ENCODE results near the gene TBL2. TPM values are rescaled to one million over a fixed set of nuclear protein-coding genes. Genes with fewer than 3 reads are reported as not detected.

Gene TBL2
- polyA plus RNA-seq, 3 donors, result 10.4 to 40.1 (median 26.2) TPM

- H3K27me3 ChIP-seq (ENCODE audit: control insufficient read depth in 2 of 2, insufficient read depth in 2 of 2, low read length in 2 of 2), result peaks cover 0 to 57% of the 10 kb centered on the region in 2 donors
- H3K36me3 Mint-ChIP-seq, result peaks cover under 1 to 2% of the 10 kb centered on the region in 2 donors
- peak overlapping the region in 1 of 2 donors; percentile 81 for H3K4me3 Mint-ChIP-seq
- H3K36me3 ChIP-seq (replicated peaks in 1 of 2; ENCODE audit: control insufficient read depth in 1 of 2, insufficient read depth in 2 of 2, low read length in 2 of 2), result no peaks in the 10 kb centered on the region
- intact Hi-C loops (cut with micrococcal nuclease), result loop anchor here (5.0 to 10.0 kb wide), 4 partner anchors 52 to 248 kb away; partner anchors contain the start of genes VPS37D (in 2 of the 2) and BCL7B (in 1 of the 2)
- no peak overlapping the region for H2AFZ ChIP-seq (ENCODE audit: insufficient read depth, low read depth, low read length, poor library complexity, severe bottlenecking)
- DNase-seq, result peak; percentile 37 to 51 (median 50)
- no peak overlapping the region for H3K9ac ChIP-seq (ENCODE audit: insufficient read depth, low read length, poor library complexity, severe bottlenecking)
- peak overlapping the region in 1 of 3 experiments; percentile 40 for H3K4me3 ChIP-seq (replicated peaks in 1 of 3; ENCODE audit: low read depth in 2 of 3, low read length in 3 of 3)
- H3K27ac Mint-ChIP-seq, result peak overlapping the region in 3 of 7 donors; percentile 11 to 72 (median 48)
- H3K4me1 ChIP-seq (ENCODE audit: control insufficient read depth in 1 of 2, insufficient read depth in 2 of 2, low read length in 2 of 2), result peaks cover 17 to 24% of the 10 kb centered on the region in 2 donors
- peaks cover 21% of the 10 kb centered on the region for H3K4me1 Mint-ChIP-seq
- 6% methylated on average over 24 of the region's 36 CpGs for WGBS (ENCODE audit: insufficient coverage)
- no peaks in the 10 kb centered on the region for H3K79me2 ChIP-seq (ENCODE audit: insufficient read depth, low read length)
- H3K9me3 Mint-ChIP-seq, result peaks cover 0 to 6% (median 2%) of the 10 kb centered on the region in 7 donors
- peaks cover 60 to 85% (median 78%) of the 10 kb centered on the region in 3 donors for H3K27me3 Mint-ChIP-seq (ENCODE audit: low read depth in 3 of 3)
- no peaks in the 10 kb centered on the region for H4K20me1 ChIP-seq (ENCODE audit: insufficient read depth, low read length)
- H3K27ac ChIP-seq (ENCODE audit: low read depth in 1 of 2, low read length in 2 of 2), result no peak overlapping the region
- peak overlapping the region; percentile 52 for H3K4me2 ChIP-seq (replicated peaks; ENCODE audit: extremely low read depth, low read length, poor library complexity, severe bottlenecking)
- TF ChIP-seq CTCF (IDR thresholded peaks at IDR 0.05), result peak; percentile 99
- no peaks in the 10 kb centered on the region for H3K9me3 ChIP-seq (replicated peaks in 1 of 2; ENCODE audit: control insufficient read depth in 1 of 2, insufficient read depth in 1 of 2, low read length in 2 of 2)
Observed at GRCh38 chr7:73606801-73607691, 28.7 kb upstream of the TBL2 start.

GRCh38 chr7:73605601-73606220 is 27.3 kb upstream of the TBL2 start:
- Histone ChIP-seq H3K4me2 (replicated peaks; ENCODE audit: extremely low read depth, low read length, poor library complexity, severe bottlenecking) (no peak overlapping the region), H3K27ac (ENCODE audit: low read depth in 1 of 2, low read length in 2 of 2) (no peak overlapping the region), H3K27me3 (ENCODE audit: control insufficient read depth in 2 of 2, insufficient read depth in 2 of 2, low read length in 2 of 2) (peaks cover 0 to 54% of the 10 kb centered on the region in 2 donors), H3K4me3 (replicated peaks in 1 of 3; ENCODE audit: low read depth in 2 of 3, low read length in 3 of 3) (no peak overlapping the region), H3K79me2 (ENCODE audit: insufficient read depth, low read length) (no peaks in the 10 kb centered on the region), H3K36me3 (replicated peaks in 1 of 2; ENCODE audit: control insufficient read depth in 1 of 2, insufficient read depth in 2 of 2, low read length in 2 of 2) (no peaks in the 10 kb centered on the region), H2AFZ (ENCODE audit: insufficient read depth, low read depth, low read length, poor library complexity, severe bottlenecking) (no peak overlapping the region), H3K9ac (ENCODE audit: insufficient read depth, low read length, poor library complexity, severe bottlenecking) (no peak overlapping the region), H3K9me3 (replicated peaks in 1 of 2; ENCODE audit: control insufficient read depth in 1 of 2, insufficient read depth in 1 of 2, low read length in 2 of 2) (peaks cover 0 to 4% of the 10 kb centered on the region in 2 donors), H3K4me1 (ENCODE audit: control insufficient read depth in 1 of 2, insufficient read depth in 2 of 2, low read length in 2 of 2) (peaks cover 29 to 38% of the 10 kb centered on the region in 2 donors), H4K20me1 (ENCODE audit: insufficient read depth, low read length) (no peaks in the 10 kb centered on the region)
- peaks cover 3 to 14% (median 6%) of the 10 kb centered on the region in 7 donors for H3K9me3 Mint-ChIP-seq
- no peak for DNase-seq
- intact Hi-C loops (cut with micrococcal nuclease), result loop anchor here (5.0 to 10.0 kb wide), 4 partner anchors 51 to 249 kb away; partner anchors contain the start of genes VPS37D (in 2 of the 2) and BCL7B (in 1 of the 2)
- peaks cover 5 to 9% of the 10 kb centered on the region in 2 donors for H3K36me3 Mint-ChIP-seq
- H3K27me3 Mint-ChIP-seq (ENCODE audit: low read depth in 3 of 3), result peaks cover 57 to 76% (median 73%) of the 10 kb centered on the region in 3 donors
- no peak for TF ChIP-seq CTCF (IDR thresholded peaks at IDR 0.05)
- peaks cover 35% of the 10 kb centered on the region for H3K4me1 Mint-ChIP-seq
- WGBS (ENCODE audit: insufficient coverage), result 82% methylated on average over 23 of the region's 23 CpGs
- H3K27ac Mint-ChIP-seq, result no peak overlapping the region
- H3K4me3 Mint-ChIP-seq, result peak overlapping the region in 1 of 2 donors; percentile 42
